GM19043 (cell line): ENCODE data around the gene LDLRAD4.
"Not testable (repeated sequence)": the region's sequence is repeated elsewhere in the genome, so short reads cannot be mapped to it uniquely, and the experiment has no call there.

Experiments used
- ATAC-seq: cut with Tn5 transposase; IDR thresholded peaks from one replicate; pipeline ENCODE4 v1.9.1; 2021; ENCODE audit warnings: low read depth; ENCODE audit not compliant: unreplicated experiment

LDLRAD4 gene

DNA sequence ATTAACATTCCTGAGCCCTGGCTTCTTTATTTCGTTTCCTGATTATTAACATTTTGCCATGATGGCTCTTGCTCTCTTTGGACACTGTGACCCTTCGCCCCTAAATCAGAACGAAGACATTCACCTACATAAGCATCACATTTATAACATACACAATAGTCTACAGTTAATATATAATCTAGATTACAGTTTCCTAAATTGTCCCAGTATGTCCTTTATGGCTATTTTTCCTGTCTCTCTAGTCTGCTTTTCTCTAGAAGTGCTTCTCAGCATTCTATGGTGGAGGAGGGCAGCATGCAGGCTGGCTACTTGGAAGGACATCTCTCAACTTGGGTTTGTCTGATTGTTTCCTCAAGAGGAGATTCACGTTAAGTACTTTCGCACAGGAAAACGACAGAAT is 457.9 kb downstream of the LDLRAD4 start:
- ATAC-seq: no peak

- ATAC-seq: not testable (repeated sequence)
Measured at GRCh38 chr18:13677350-13677749, 458.8 kb downstream of the LDLRAD4 start.

DNA sequence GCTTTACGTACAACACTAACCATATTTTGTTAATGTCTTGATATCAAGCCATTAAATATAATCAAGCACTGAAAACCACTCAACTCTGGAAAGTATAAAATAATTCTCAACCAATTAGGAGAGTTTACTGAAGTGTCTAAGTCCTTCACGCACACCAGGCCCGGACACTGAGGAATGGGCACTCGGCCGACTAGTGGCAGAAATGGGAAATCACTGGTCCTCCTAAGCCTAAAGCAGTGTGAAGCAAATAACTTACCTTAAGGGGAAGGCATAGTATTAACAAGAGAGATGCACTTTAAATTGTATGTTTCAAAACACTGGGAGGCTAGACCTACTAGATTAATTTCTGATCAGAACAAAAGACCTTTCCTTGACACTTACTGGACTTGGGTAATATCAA is 462.1 kb downstream of the LDLRAD4 start:
- ATAC-seq: no peak

DNA sequence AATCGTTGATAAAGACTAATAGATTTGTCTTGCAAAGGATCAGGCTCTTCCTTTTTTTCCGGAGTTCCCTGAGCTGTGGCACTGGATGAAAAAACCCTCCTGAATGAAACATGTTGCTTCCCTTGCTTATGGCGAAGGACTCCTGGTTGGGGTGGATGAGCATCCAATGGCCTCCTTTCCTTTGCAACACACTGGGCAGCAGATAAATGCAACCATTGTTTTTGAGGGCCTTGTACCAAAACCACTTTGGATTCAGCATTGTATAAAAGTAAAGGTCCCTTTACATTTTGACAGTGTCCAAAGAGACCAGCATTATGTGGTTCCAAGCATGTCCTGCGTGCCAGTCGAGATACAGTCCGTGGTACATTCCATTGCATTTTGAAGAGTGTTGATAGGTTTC is 463.1 kb downstream of the LDLRAD4 start:
- no peak for ATAC-seq

DNA sequence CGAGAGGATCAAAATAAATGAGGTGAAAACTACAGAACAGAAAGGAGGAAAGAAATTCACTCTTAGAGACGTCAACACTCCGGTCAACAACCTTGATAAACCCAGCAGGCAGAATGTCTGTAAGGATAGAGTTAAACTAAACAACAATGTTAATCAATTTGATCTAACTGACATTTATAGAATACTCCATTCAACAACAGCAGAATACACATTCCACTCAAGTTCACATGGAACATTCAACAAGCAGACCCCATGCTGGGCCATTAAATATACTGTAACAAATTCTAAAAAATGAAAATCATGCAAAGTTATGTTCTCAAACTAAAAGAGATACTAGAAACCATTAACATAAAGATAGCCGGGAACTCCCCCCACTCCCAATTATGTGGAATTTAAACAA is 466.0 kb downstream of the LDLRAD4 start:
- no peak for ATAC-seq

DNA sequence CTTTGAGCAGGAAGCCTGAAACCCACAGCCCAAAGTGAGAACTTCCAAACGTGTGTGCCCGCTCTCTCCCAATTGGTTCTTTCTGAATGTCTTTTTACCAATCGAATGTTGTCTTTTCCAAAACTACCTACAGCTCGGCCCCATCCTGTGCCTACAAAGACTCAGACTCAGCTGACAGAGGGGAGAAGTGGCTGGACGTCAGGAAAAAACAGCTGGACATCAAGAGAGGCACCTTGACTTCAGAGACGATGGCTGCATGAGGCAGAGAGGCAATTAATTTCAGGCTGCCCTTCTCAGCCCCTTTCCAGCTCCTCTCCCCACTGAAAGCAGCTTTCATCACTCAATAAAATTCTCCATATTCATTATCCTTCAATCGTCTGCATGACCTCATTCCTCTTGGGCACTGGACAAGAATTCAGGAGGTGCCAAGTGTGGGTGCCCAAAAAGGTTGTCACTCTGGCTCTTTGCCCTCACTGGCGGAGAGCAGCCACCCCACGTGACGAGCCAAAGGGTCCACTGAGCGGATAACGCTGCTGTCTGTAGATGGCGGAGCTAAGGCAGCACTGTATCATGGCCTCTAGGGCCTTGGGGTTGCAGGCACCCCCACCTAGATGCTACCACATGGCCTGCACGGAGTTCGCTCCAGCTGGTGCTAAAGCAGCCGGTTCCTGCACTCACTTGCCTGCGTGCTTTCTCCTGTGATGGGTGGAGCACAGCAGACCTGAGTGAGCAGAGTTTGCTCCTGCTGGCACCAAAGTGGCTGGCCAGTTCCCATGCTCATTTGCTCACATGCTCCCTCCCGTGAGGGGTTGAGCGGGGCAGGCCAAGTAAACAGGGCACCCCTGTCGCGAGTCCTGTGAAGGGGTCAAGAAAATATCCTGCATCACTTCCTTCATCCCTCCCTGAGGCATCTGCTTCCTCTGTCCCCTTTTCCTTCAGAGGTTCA is 469.9 kb downstream of the LDLRAD4 start:
- ATAC-seq: no peak

DNA sequence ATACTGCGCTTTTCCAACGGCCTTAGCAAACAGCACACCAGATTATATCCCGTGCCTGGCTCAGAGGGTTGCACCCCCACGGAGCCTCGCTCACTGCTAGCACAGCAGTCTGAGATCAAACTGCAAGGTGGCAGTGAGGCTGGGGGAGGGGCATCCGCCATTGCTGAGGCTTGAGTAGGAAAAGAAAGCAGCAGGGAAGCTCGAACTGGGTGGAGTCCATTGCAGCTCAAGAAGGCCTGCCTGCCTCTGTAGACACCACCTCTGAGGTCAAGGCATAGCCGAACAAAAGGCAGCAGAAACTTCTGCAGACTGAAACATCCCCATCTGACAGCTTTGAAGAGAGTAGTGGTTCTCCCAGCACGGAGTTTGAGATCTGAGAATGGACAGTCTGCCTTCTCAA is 471.5 kb downstream of the LDLRAD4 start:
- not testable (repeated sequence) for ATAC-seq

DNA sequence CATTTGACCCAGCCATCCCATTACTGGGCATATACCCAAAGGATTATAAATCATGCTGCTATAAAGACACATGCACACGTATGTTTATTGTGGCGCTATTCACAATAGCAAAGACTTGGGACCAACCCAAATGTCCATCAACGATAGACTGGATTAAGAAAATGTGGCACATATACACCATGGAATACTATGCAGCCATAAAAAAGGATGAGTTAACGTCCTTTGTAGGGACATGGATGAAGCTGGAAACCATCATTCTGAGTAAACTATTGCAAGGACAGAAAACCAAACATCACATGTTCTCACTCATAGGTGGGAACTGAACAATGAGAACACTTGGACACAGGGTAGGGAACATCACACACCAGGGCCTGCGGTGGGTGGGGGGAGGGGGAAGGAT is 476.8 kb downstream of the LDLRAD4 start:
- ATAC-seq: not testable (repeated sequence)

DNA sequence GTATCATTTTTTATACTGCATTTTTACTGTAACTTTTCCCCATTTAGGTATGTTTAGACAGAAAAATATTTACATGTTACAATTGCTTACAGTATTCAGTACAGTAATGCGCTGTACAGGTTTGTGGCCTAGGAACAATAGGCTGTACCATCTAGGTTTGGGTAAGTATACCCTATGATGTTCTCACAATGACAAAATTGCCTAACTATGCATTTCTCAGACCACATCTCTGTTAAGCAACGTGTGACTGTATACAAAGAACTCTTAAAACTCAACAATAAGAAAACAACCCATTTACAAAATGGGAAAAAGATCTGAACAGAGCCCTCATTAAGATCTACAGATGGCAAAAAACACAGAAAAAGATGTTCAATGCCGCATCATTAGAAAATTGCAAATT is 478.4 kb downstream of the LDLRAD4 start:
- no peak for ATAC-seq

DNA sequence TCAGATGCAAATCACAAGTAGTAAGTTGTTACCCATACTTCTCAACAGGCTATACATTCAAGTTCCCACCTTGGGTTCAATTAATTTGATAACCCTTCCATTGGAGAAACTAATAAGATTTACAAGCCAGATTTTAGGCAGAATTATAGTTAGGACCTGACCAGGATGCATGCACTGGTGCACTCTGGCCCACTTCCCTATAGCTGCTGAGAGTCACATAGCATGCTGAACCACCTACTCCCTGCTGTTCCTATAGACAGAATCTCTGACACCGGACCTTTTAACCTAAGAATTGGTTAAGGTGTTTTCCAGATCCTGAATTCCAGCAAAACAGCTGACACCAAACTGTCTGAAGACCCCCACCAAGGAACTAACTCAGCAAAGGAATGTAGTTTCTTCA is 481.6 kb downstream of the LDLRAD4 start:
- no peak for ATAC-seq
